ENCODE data around the gene SCYGR4. TPM values are rescaled to one million over a fixed set of nuclear protein-coding genes. Genes with fewer than 3 reads are reported as not detected.

SCYGR4 gene
- polyA plus RNA-seq, 2 of the 4 experiments (the other 2 are of a cell fraction): not detected

DNA sequence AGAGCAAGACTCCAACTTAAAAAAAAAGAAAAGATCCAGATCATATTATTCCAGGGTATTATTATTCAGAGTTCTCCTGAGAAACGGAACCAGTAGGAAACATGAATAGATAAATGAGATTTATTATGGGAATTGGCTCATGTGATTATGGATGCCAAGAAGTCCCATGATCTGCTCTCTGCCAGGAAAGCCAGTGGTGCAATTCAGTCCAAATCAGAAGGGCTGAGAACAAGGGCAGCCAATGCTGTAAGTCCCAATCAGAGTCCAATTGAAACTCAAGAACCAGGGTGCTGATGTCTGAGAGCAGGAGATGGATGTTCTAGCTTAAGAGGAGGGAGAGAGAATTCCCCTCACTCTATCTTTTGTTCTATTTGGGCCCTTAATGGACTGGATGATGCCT lies 10.8 kb upstream of the SCYGR4 start:
- DNase-seq (ENCODE audit: low read depth in 1 of 2, low spot score in 1 of 2) (no peak), ATAC-seq (no peak), FAIRE-seq (no peak)
- ChIA-PET CTCF (no interaction called here), POLR2A (no interaction called here)
- H3K4me3 ChIP-seq: no peak overlapping the region
- H3K9me3 ChIP-seq: no peaks in the 10 kb centered on the region
- H3K4me1 ChIP-seq: peaks cover 8% of the 10 kb centered on the region; the same call in 1 of the 3 replicates
- 91% methylated on average over 1 of the region's 1 CpG for WGBS (ENCODE audit: missing lambda C conversion rate)
- no peak overlapping the region for H3K27ac ChIP-seq
- H3K4me2 ChIP-seq: no peak overlapping the region
- TF ChIP-seq HOXA7 (CRISPR knock-in tag; IDR thresholded peaks at IDR 0.05) (no peak), JUNB (IDR thresholded peaks at IDR 0.05) (no peak), TP53 (CRISPR knock-in tag; IDR thresholded peaks at IDR 0.05) (no peak), CBX8 (IDR thresholded peaks at IDR 0.05) (no peak), FOSL2 (IDR thresholded peaks at IDR 0.05) (no peak), FOSL2 (CRISPR knock-in tag; IDR thresholded peaks at IDR 0.05) (no peak), POLR2A (IDR thresholded peaks at IDR 0.05; ENCODE audit: low read length) (no peak), MAFK (IDR thresholded peaks at IDR 0.05; ENCODE audit: partially characterized antibody) (no peak), SMC3 (IDR thresholded peaks at IDR 0.05) (no peak), RAD21 (conservative IDR thresholded peaks at IDR 0.05 in 1 of 2, IDR thresholded peaks at IDR 0.05 in 1 of 2) (no peak)
- TF ChIP-seq, protein P1, sequence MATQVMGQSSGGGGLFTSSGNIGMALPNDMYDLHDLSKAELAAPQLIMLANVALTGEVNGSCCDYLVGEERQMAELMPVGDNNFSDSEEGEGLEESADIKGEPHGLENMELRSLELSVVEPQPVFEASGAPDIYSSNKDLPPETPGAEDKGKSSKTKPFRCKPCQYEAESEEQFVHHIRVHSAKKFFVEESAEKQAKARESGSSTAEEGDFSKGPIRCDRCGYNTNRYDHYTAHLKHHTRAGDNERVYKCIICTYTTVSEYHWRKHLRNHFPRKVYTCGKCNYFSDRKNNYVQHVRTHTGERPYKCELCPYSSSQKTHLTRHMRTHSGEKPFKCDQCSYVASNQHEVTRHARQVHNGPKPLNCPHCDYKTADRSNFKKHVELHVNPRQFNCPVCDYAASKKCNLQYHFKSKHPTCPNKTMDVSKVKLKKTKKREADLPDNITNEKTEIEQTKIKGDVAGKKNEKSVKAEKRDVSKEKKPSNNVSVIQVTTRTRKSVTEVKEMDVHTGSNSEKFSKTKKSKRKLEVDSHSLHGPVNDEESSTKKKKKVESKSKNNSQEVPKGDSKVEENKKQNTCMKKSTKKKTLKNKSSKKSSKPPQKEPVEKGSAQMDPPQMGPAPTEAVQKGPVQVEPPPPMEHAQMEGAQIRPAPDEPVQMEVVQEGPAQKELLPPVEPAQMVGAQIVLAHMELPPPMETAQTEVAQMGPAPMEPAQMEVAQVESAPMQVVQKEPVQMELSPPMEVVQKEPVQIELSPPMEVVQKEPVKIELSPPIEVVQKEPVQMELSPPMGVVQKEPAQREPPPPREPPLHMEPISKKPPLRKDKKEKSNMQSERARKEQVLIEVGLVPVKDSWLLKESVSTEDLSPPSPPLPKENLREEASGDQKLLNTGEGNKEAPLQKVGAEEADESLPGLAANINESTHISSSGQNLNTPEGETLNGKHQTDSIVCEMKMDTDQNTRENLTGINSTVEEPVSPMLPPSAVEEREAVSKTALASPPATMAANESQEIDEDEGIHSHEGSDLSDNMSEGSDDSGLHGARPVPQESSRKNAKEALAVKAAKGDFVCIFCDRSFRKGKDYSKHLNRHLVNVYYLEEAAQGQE (IDR thresholded peaks at IDR 0.05): no peak
- TF ChIP-seq, protein P2, sequence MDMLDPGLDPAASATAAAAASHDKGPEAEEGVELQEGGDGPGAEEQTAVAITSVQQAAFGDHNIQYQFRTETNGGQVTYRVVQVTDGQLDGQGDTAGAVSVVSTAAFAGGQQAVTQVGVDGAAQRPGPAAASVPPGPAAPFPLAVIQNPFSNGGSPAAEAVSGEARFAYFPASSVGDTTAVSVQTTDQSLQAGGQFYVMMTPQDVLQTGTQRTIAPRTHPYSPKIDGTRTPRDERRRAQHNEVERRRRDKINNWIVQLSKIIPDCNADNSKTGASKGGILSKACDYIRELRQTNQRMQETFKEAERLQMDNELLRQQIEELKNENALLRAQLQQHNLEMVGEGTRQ (IDR thresholded peaks at IDR 0.05): no peak
- TF ChIP-seq, protein P3, sequence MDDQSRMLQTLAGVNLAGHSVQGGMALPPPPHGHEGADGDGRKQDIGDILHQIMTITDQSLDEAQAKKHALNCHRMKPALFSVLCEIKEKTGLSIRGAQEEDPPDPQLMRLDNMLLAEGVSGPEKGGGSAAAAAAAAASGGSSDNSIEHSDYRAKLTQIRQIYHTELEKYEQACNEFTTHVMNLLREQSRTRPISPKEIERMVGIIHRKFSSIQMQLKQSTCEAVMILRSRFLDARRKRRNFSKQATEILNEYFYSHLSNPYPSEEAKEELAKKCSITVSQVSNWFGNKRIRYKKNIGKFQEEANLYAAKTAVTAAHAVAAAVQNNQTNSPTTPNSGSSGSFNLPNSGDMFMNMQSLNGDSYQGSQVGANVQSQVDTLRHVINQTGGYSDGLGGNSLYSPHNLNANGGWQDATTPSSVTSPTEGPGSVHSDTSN (IDR thresholded peaks at IDR 0.05): no peak

DNA sequence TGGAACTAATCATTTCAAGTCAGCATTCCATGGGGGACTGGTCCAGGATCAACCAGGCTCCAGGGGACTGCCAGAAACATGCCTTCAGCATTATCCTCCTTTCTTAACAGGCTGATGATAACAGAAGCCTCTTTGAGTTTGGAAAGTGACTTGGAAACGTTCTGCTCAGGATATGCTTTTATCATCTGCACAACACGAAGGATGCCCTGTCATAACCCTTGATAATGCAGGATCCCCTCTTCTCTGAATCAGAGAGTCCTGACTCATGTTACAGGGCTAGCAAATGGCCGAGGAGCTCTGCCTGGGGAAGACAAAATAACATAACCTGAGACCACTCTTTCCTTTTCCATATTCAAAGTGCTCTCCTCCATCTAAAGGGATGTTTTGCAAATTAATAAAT lies 9.4 kb upstream of the SCYGR4 start:
- ChIA-PET POLR2A (no interaction called here), CTCF (interaction anchor here (1.6 kb wide), 1 partner anchor 30 kb away, joined by 3 read pairs; no protein-coding TSS in a partner anchor)
- TF ChIP-seq RARB (CRISPR knock-in tag; IDR thresholded peaks at IDR 0.05) (no peak), GATA3 (IDR thresholded peaks at IDR 0.05; ENCODE audit: borderline replicate concordance) (no peak), RNF2 (IDR thresholded peaks at IDR 0.05; ENCODE audit: borderline replicate concordance, low read depth) (no peak)
- TF ChIP-seq, protein P3 (IDR thresholded peaks at IDR 0.05): no peak
- TF ChIP-seq, protein P4, sequence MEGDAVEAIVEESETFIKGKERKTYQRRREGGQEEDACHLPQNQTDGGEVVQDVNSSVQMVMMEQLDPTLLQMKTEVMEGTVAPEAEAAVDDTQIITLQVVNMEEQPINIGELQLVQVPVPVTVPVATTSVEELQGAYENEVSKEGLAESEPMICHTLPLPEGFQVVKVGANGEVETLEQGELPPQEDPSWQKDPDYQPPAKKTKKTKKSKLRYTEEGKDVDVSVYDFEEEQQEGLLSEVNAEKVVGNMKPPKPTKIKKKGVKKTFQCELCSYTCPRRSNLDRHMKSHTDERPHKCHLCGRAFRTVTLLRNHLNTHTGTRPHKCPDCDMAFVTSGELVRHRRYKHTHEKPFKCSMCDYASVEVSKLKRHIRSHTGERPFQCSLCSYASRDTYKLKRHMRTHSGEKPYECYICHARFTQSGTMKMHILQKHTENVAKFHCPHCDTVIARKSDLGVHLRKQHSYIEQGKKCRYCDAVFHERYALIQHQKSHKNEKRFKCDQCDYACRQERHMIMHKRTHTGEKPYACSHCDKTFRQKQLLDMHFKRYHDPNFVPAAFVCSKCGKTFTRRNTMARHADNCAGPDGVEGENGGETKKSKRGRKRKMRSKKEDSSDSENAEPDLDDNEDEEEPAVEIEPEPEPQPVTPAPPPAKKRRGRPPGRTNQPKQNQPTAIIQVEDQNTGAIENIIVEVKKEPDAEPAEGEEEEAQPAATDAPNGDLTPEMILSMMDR (IDR thresholded peaks at IDR 0.05): no peak
- 43% methylated on average over 3 of the region's 3 CpGs for WGBS (ENCODE audit: missing lambda C conversion rate)
- H3K4me1 ChIP-seq: peaks cover 8% of the 10 kb centered on the region; the same call in 1 of the 3 replicates
- FAIRE-seq: no peak
- no peak for DNase-seq (ENCODE audit: low read depth in 1 of 2, low spot score in 1 of 2)
- no peak overlapping the region for H3K4me2 ChIP-seq
- H3K4me3 ChIP-seq: no peak overlapping the region
- no peak overlapping the region for H3K27ac ChIP-seq
- no peaks in the 10 kb centered on the region for H3K9me3 ChIP-seq
- peak; percentile 47 to 64; a peak in 3 of 6 replicates for ATAC-seq
